ENCODE measurements around the gene ST6GALNAC1. TPM values are rescaled to one million over a fixed set of nuclear protein-coding genes. Genes with fewer than 3 reads are reported as not detected.

The ST6GALNAC1 gene
- total and polyA plus RNA-seq, 2 of the 8 experiments (the other 6 are each of a cell fraction or from before 2014, with no cell fraction given): not detected

- no peak overlapping the region for H3K27ac ChIP-seq (ENCODE audit: low read depth, low read length)
- peaks cover 0 to 3% of the 10 kb centered on the region in 2 experiments for H4K20me1 ChIP-seq (replicated peaks in 1 of 2; ENCODE audit: control insufficient read depth in 1 of 2, insufficient read depth in 2 of 2, low read length in 2 of 2)
- no peak overlapping the region for H3K4me2 ChIP-seq (ENCODE audit: insufficient read depth in 1 of 2, low read depth in 2 of 2, low read length in 2 of 2)
- no peak overlapping the region for H2BK120ac ChIP-seq (replicated peaks; ENCODE audit: low read depth, low read length)
- no peak overlapping the region for H3K4me3 ChIP-seq (ENCODE audit: extremely low read depth in 1 of 4, insufficient read depth in 2 of 4, low read depth in 3 of 4, low read length in 4 of 4)
- DNase-seq (ENCODE audit: low read depth in 1 of 2, low spot score in 2 of 2) (no peak), FAIRE-seq (no peak)
- H2AFZ ChIP-seq (ENCODE audit: low read length): no peak overlapping the region
- POLR2A ChIA-PET (ENCODE audit: partially characterized antibody): interaction anchor here (0.9 to 3.7 kb wide), 6 partner anchors 11 to 125 kb away, joined by 3 to 18 read pairs (median 4); no protein-coding TSS in a partner anchor
- H2BK15ac ChIP-seq (ENCODE audit: low read length): no peak overlapping the region
- no peak overlapping the region for H2BK12ac ChIP-seq (ENCODE audit: low read depth, low read length)
- no peak overlapping the region for H4K5ac ChIP-seq (ENCODE audit: insufficient read length, low read depth, low read length)
- no peak overlapping the region for H2AK5ac ChIP-seq (ENCODE audit: low read depth, low read length)
- no peak overlapping the region for H2BK20ac ChIP-seq (ENCODE audit: low read length)
- no peak overlapping the region for H3K18ac ChIP-seq (ENCODE audit: extremely low read depth, low read length)
- no peak for TF ChIP-seq YY1 (IDR thresholded peaks at IDR 0.05; ENCODE audit: low read depth, low read length)
- TF ChIP-seq CBX8 (IDR thresholded peaks at IDR 0.05; ENCODE audit: borderline replicate concordance, low read depth, low read length): no peak
- TF ChIP-seq SUZ12 (IDR thresholded peaks at IDR 0.05; ENCODE audit: low read length): no peak
- TF ChIP-seq BRCA1 (IDR thresholded peaks at IDR 0.05; ENCODE audit: low read depth, low read length): no peak
- TF ChIP-seq RBBP5 (IDR thresholded peaks at IDR 0.05; ENCODE audit: borderline replicate concordance, low read depth, low read length): no peak
- no peak for TF ChIP-seq EP300 (IDR thresholded peaks at IDR 0.05; ENCODE audit: borderline replicate concordance in 1 of 2, low read depth in 2 of 2, low read length in 2 of 2)
- no peak for TF ChIP-seq POLR2AphosphoS5 (IDR thresholded peaks at IDR 0.05; ENCODE audit: low read depth, low read length)
- TF ChIP-seq KDM1A (IDR thresholded peaks at IDR 0.05; ENCODE audit: borderline replicate concordance, low read length): no peak
- no peak for TF ChIP-seq EGR1 (IDR thresholded peaks at IDR 0.05; ENCODE audit: borderline replicate concordance, low read depth, low read length)
- 93% methylated on average over 12 of the region's 12 CpGs; no CpG with 5 or more reads in 1 of the 2 experiments for WGBS, 2 experiments (ENCODE audit: extremely low coverage in 1 of 2, insufficient coverage in 1 of 2, insufficient read length in 1 of 2, insufficient replicate concordance in 2 of 2, low coverage in 1 of 2, low lambda C conversion rate in 2 of 2, missing lambda C conversion rate in 1 of 2)
- no peaks in the 10 kb centered on the region for H3K36me3 ChIP-seq (ENCODE audit: control insufficient read depth in 2 of 4, insufficient read depth in 4 of 4, low read length in 3 of 4)
- CTCF ChIA-PET (ENCODE audit: partially characterized antibody): interaction anchor here (0.7 to 13.1 kb wide), 42 partner anchors 8 to 222 kb away, joined by 3 to 155 read pairs (median 7); partner anchors contain the start of genes AANAT, MXRA7 and PRCD
- H3K23ac ChIP-seq (ENCODE audit: insufficient read length): no peak overlapping the region
- H3K9ac ChIP-seq (replicated peaks in 1 of 4; ENCODE audit: extremely low read depth in 1 of 4, low read depth in 3 of 4, low read length in 3 of 4): no peak overlapping the region
- H2BK5ac ChIP-seq (ENCODE audit: low read depth, low read length): no peak overlapping the region
- no peaks in the 10 kb centered on the region for H3K79me1 ChIP-seq (ENCODE audit: low read depth, low read length)
- H3K23me2 ChIP-seq (ENCODE audit: low read depth, low read length): no peaks in the 10 kb centered on the region
- no peak overlapping the region for H3K14ac ChIP-seq (ENCODE audit: insufficient read length)
- H4K91ac ChIP-seq (replicated peaks; ENCODE audit: insufficient read length, low read length): no peak overlapping the region
- H3K4ac ChIP-seq (replicated peaks; ENCODE audit: insufficient read length, low read depth, low read length): no peak overlapping the region
- H3K56ac ChIP-seq (replicated peaks; ENCODE audit: insufficient read length, low read depth, low read length): no peak overlapping the region
- H3K9me3 ChIP-seq (ENCODE audit: insufficient read depth in 2 of 2, low read depth in 1 of 2, low read length in 1 of 2): no peaks in the 10 kb centered on the region
- no peaks in the 10 kb centered on the region for H3K79me2 ChIP-seq (ENCODE audit: control insufficient read depth in 1 of 2, insufficient read depth in 2 of 2, low read length in 2 of 2)
- peaks cover 0 to 24% (median 14%) of the 10 kb centered on the region in 4 experiments; a peak in 6 of 7 replicates for H3K4me1 ChIP-seq (replicated peaks in 1 of 4; ENCODE audit: control insufficient read depth in 3 of 4, insufficient read depth in 4 of 4, low read length in 3 of 4)
- H4K8ac ChIP-seq (ENCODE audit: extremely low read depth, insufficient read depth, low read length): no peak overlapping the region; the same call in 1 of the 2 replicates
- no peaks in the 10 kb centered on the region for H3K27me3 ChIP-seq (replicated peaks in 1 of 4; ENCODE audit: control insufficient read depth in 3 of 4, extremely low read depth in 1 of 4, insufficient read depth in 3 of 4, low read length in 3 of 4)
These were observed 38.7 kb upstream of the ST6GALNAC1 start for GRCh38 chr17:76682296-76682695.
